Measurements from ENCODE around the gene SEMA4D.

- TF ChIP-seq CTCF (conservative IDR thresholded peaks at IDR 0.05; ENCODE audit: low read length) (no peak), EZH2phosphoT487 (IDR thresholded peaks at IDR 0.05; ENCODE audit: borderline replicate concordance) (no peak)
Observed at GRCh38 chr9:89447416-89447815, 50.5 kb downstream of the SEMA4D start.
